Tibial artery (tissue), 4 donors: Measurements from ENCODE around the gene DIAPH3.

Source experiments
- DNase-seq, 2 donors: peaks; one replicate each; pipeline ENCODE4 v3.0.0-alpha.2; 2019
- H3K27ac ChIP-seq, 2 donors: fragments of 200-600 bp; sonication (generic) in 1 of 2; 1 replicate in 1 of 2; 2 replicates in 1 of 2; pipeline ENCODE4 v1.5.1; 2018 to 2019; ENCODE audit warnings: mild to moderate bottlenecking in 1 of 2
- H3K27me3 ChIP-seq, 2 donors: fragments of 200-600 bp; sonication (generic) in 1 of 2; one replicate each; pipeline versions ENCODE4 v1.5.1 to v1.6.0; 2016 to 2019
- H3K36me3 ChIP-seq, 3 donors: fragments of 200-600 bp; sonication (generic) in 2 of 3; one replicate each; pipeline ENCODE4 v1.5.1; 2016 to 2019; ENCODE audit warnings: mild to moderate bottlenecking in 2 of 3
- H3K4me1 ChIP-seq, 4 donors: fragments of 200-600 bp; sonication (generic) in 2 of 4; 1 replicate in 3 of 4; 2 replicates in 1 of 4; pipeline ENCODE4 v1.5.1; 2016 to 2019
- H3K4me3 ChIP-seq, 2 donors: fragments of 200-600 bp; sonication (generic) in 1 of 2; 1 replicate in 1 of 2; 2 replicates in 1 of 2; pipeline ENCODE4 v1.5.1; 2018 to 2019; ENCODE audit warnings: mild to moderate bottlenecking in 2 of 2
- H3K9me3 ChIP-seq, 3 donors: fragments of 200-600 bp; sonication (generic) in 1 of 3; one replicate each; pipeline ENCODE4 v1.5.1; 2016 to 2019
- intact Hi-C: fragments of 100-400 bp; cut with DNase I; formaldehyde crosslinking; loops from one replicate; pipeline ENCODE4 v1.15.0; 2023; ENCODE audit warnings: low total_unique reads
- TF ChIP-seq, protein P1 (sequence below), 2 experiments: fragments of 200-600 bp in 1 of 2; fragments of 450-650 bp in 1 of 2; IDR thresholded peaks; one replicate each; pipeline ENCODE4 v1.5.1; 2017 to 2019; ENCODE audit warnings: antibody characterized with exemption in 2 of 2, mild to moderate bottlenecking in 1 of 2, moderate library complexity in 1 of 2

The DIAPH3 gene

DNA sequence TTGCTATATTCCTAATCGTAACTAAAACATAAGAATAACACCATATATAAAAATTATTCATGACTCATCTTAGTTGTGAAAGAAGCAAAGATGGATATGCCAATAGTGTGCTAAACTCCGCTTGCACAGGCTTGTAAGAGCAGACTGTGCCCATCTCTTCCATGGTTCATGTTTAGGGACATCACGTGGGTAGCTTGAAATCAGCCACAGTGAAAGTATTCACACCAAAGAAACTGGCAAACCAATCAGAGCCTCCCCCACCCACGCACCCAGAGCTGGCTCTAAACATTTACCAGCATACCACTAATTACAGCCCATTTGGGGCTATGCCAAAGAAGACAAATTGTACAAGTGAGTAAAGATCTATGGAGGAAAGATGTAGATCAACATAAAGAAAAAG lies 147.5 kb downstream of the DIAPH3 start:
- Histone ChIP-seq H3K27ac (no peak overlapping the region), H3K36me3 (no peaks in the 10 kb centered on the region), H3K4me3 (no peak overlapping the region), H3K9me3 (no peaks in the 10 kb centered on the region), H3K4me1 (no peaks in the 10 kb centered on the region), H3K27me3 (no peaks in the 10 kb centered on the region)
- DNase-seq: no peak
- TF ChIP-seq, protein P1, sequence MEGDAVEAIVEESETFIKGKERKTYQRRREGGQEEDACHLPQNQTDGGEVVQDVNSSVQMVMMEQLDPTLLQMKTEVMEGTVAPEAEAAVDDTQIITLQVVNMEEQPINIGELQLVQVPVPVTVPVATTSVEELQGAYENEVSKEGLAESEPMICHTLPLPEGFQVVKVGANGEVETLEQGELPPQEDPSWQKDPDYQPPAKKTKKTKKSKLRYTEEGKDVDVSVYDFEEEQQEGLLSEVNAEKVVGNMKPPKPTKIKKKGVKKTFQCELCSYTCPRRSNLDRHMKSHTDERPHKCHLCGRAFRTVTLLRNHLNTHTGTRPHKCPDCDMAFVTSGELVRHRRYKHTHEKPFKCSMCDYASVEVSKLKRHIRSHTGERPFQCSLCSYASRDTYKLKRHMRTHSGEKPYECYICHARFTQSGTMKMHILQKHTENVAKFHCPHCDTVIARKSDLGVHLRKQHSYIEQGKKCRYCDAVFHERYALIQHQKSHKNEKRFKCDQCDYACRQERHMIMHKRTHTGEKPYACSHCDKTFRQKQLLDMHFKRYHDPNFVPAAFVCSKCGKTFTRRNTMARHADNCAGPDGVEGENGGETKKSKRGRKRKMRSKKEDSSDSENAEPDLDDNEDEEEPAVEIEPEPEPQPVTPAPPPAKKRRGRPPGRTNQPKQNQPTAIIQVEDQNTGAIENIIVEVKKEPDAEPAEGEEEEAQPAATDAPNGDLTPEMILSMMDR (IDR thresholded peaks at IDR 0.05): no peak
- intact Hi-C loops: no loop called here

GRCh38 chr13:60013166-60013565 lies 150.6 kb downstream of the DIAPH3 start:
- no peak for DNase-seq
- H3K27ac ChIP-seq: no peak overlapping the region
- no peaks in the 10 kb centered on the region for H3K36me3 ChIP-seq

DNA sequence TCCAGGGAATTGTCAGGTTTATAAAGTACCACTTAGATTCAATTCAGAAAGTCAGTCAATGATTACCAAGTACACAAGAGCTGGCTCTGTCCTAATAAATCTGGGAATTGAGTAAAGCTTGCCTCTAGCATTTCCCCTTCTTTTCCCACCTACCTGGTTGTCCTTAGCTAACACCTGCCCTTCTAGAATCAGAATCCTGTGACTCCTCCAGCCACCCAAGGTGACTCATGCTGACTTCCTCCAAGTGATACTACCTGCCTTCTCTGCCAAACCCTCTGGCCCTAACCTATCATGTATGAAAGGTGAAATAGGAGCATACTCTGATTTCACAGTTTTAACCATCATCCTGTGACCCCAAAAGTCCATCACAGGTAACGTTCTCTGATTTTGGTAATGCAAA lies 151.2 kb downstream of the DIAPH3 start:
- Histone ChIP-seq H3K4me3 (no peak overlapping the region), H3K9me3 (no peaks in the 10 kb centered on the region), H3K27me3 (no peaks in the 10 kb centered on the region), H3K27ac (no peak overlapping the region), H3K36me3 (no peaks in the 10 kb centered on the region), H3K4me1 (no peaks in the 10 kb centered on the region)
- DNase-seq: no peak
- TF ChIP-seq, protein P1 (IDR thresholded peaks at IDR 0.05): no peak
- intact Hi-C loops: no loop called here

More at GRCh38 chr13:60013166-60013565, 150.6 kb downstream of the DIAPH3 start:
- intact Hi-C loops: no loop called here
- TF ChIP-seq, protein P1 (IDR thresholded peaks at IDR 0.05): no peak
- Histone ChIP-seq H3K27me3 (no peaks in the 10 kb centered on the region), H3K4me1 (no peaks in the 10 kb centered on the region), H3K4me3 (no peak overlapping the region), H3K9me3 (no peaks in the 10 kb centered on the region)

DNA sequence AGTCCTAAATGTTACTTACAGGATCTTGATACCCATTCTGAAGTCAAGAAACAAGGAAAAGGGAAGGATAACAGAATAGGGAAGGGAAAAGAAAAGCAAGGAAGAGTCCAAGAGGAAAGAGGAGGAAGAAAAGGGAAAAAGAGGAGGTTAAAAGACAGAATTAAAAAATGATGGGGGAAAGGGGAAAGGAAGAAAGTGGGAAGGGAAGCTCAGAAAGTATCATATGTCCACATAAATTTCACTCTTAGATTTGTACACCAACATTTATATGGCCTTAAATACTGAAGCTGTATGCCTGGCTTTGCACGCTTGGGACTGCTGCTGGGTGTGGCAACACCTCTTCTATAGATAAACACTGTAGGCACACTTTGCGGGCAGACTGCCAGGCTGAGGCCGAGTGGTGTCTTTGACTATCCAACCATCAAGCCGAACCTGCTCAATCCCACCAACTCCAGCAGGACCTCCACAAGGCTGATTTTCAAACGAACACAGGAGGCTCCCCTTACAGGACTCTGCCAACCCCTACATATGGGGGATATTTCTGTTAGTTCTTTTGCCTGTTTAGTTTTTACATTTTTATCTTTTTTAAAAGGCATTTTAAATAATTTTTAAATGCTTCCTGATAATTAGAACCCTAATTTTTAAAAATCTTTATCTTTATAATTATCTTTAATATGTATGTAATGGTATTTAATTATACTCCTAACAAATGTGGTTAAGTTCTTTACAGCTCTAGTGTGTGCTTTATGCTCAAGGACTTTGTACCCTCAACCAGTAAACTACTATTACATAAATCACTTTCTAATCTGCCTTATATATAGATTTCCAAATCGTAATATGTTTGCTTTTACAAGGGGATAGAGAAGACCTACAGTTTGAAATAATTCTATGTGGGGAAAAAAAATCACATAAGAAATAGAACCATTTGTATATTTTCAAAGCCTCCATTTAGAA lies 154.2 kb downstream of the DIAPH3 start:
- Histone ChIP-seq H3K36me3 (no peaks in the 10 kb centered on the region), H3K27me3 (no peaks in the 10 kb centered on the region), H3K9me3 (no peaks in the 10 kb centered on the region), H3K4me3 (no peak overlapping the region), H3K27ac (no peak overlapping the region), H3K4me1 (no peaks in the 10 kb centered on the region)
- DNase-seq: no peak
- intact Hi-C loops: no loop called here
- TF ChIP-seq, protein P1 (IDR thresholded peaks at IDR 0.05): no peak

DNA sequence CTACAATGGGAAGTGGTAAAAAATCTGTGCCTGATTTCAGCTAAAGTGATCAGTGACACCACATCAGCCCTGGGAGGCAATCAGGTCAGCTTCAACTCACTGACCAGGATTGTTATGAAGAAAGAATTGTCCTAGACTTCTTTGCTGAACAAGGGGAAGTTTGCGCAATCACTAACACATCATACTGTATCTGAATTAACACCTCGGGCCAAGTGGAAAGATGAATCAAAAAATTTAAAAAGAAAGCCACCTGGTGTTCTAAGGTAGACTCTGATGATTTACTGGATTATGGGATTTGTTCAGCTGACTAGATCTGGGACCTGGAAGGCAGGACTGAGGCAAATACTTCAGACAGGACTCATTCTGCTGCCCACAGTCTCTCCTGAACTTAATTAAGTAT lies 161.8 kb downstream of the DIAPH3 start:
- H3K4me1 ChIP-seq: no peaks in the 10 kb centered on the region
- H3K27ac ChIP-seq: no peak overlapping the region
- TF ChIP-seq, protein P1 (IDR thresholded peaks at IDR 0.05): no peak
- no peak for DNase-seq
- intact Hi-C loops: no loop called here
- no peaks in the 10 kb centered on the region for H3K27me3 ChIP-seq
- no peak overlapping the region for H3K4me3 ChIP-seq
- H3K9me3 ChIP-seq: no peaks in the 10 kb centered on the region
- no peaks in the 10 kb centered on the region for H3K36me3 ChIP-seq
